OCI-M2 (cell line): ENCODE results near the gene ENOPH1.

ENCODE experiments used
- DNase-seq: peaks from one replicate; lab custom pipeline; 2025; ENCODE audit not compliant: unreplicated experiment; lab: John Stamatoyannopoulos, UW

The ENOPH1 gene

DNA sequence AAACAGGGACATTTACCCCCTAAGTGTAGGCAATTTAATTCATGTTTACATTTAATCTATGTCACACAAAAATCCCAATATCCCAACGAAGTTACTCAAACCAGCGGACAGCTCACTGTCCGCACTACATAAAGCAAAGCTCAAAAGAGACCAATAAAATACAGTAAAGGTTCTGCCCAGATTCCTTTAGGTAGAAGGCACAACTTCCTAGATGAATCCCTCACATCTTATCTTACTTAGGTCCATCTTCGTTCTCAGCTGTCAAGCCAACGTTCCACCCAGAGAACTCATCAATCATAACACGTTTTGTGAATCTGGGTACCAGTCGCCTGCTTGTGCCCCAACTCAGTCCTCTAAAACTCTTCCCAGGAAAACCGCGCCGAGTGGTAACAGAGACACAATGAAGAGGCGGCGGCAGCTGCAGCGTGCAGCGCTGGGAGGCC, 1.8 kb upstream of the ENOPH1 start:
- no peak for DNase-seq

DNA sequence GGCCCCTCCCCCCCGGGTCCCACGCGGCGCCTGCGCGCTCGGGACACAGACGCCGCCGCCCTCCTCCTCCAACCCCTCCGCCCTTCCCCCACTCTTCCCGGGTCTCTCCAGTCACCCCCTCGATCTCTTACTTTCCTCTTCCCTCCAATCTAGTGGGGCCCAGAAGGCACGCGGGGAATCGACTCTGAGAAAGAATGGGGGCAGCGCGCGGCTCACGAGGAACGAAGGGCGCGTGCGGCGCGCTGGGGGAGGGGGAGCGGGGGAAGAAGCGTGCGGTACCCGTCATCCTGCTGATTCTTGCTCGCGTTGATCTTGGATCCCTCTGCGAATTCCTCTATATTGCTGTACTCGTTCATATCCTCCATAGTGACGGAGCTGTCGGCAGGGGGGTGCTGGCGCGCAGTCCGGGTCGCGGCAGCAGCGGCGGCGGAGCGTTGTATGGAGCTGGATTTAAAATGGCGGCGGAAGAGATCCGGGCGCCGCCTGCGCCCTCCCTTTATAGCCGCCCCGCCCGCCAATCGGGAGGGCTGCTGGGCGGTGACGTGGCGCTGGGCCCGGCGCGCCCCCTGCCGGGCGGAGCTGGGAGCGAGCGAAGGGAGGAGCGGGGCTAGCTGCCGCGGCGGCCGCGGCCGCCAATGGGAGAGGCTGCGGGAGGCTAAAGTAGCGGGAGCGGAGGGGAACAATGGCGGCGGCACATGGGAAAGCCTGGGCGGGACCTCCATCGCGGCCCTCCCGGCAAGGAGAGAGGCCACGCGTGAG, 1.2 kb upstream of the ENOPH1 start:
- DNase-seq = peak; percentile 13

DNA sequence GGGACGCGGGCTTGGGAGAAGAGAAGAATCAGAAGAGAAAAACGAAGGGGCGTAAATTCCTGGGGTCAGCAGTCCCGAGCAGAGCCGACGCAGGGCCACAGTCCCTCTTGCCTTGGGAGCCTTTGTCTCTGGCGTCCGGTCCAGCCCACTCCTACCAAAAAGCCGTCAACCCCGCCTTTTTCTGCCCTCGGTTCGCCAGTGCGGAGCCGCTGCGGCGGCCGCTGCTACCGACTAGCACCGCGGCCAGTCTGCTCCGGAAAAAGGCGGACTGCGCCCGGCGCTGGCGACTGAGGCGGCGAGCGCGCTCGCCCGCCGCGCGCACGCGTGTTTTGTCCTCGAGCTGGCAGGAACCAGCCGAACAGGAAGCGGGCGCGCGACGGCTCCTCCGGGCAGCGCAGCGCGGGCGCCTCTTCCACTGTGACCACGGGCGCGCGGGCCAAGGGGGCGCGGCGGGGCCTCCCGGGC, 630 bp upstream of the ENOPH1 start:
- no peak for DNase-seq

DNA sequence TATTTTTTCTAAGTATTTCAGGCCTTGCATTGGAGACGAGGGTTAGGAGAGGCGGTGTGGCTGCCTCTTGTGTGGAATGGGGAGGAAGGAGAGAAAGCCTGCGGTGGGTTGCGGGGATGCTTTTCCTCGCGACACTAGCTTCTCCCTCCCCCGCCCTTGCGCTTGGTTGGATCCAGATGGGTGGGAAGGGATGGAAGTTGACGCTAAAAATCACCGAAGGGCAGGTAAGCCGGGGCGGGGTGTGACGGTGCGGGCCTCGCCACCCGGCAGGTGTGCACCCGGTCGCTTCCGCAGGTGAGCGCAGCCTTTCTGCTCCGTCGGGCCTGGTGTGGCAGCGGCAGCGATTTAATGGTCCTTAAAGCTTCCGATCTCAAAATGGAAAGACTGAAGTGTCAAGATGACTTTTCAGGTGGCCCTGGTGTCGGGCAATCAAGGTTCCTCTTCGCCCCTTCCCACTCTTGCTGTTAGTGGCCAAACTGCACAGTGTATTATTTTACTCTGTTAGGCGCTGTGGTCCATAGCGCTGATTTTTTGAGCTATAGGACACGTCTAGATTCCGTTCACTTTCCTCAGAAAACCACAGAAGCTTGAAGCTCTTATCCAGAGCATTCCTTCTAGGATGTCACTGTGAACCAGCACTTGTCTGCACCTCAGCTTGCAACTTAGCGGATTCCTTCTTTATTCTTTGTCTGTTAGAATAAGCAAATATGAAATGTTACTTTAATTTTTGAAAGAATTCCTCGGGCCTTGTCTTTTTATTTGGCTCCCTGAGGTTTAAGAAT, 765 bp downstream of the ENOPH1 start:
- no peak for DNase-seq

DNA sequence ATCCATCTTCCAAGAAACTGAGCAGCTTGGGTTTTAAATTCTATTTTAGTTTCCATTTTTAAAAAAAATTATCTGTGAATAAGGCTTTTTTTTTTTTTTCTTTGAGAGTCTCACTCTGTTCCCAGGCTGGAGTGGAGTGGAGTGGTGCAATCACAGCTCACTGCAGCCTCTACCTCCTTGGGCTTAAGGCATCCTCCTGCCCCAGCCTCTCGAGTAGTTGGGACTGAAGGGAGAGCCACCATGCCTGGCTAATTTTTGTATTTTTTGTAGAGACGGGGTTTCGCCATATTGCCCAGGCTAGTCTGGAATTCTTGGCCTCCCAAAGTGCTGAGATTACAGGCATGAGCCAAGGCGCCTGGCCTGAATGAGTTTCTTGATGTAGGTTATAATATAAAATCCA, 1.4 kb downstream of the ENOPH1 start:
- DNase-seq = no peak

DNA sequence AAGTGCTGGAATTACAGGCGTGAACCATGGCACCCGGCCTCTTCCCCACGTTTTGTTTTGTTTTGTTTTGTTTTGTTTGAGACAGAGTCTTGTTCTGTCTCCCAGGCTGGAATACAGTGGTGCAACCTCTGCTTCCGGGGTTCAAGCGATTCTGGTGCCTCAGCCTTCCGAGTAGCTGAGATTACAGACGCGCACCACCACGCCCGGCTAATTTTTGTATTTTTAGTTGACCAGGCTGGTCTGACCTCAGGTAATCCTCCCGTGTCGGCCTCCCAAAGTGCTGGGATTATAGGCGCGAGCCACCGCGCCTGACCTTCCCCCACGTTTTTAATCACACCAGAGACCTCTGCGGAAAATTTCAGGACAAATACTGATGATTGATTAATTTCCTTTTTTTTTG, 2.2 kb downstream of the ENOPH1 start:
- no peak for DNase-seq

DNA sequence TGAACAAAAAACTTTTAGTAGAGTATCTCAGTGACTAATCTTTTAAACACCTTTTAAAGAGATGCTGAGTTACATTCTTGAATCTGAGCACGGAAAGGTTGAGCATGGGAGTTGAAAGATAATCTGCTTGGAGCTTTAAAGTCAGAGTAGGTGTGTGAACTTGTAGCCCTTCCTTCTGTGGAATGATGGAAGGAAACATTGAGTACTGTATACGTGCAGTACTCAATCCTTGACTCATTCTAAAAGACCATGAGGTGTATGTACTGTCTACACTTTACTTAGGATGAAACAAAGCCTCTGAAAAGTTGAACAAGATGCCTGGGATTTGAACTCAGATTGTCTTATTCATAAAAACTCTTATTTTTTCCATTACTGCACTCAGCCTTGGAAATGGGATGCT, 3.4 kb downstream of the ENOPH1 start:
- no peak for DNase-seq

DNA sequence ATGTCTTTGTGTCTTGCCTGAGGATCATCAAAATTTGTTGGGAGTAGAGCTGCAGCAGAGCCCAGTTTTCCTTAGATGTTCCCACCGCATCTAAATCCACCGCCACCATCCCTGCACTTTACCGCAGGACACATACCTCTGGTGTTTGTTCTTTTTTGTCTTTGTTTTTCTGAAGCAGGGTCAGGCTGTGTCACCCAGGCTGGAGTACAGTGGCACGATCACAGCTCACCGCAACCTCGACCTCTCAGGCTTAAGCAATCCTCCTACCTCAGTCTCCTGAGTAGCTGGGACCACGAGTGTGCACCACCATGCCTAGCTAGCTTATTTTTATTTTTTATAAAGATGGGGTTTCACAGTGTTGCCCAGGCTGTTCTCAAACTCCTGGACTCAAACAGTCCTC, 4.6 kb downstream of the ENOPH1 start:
- DNase-seq = no peak

DNA sequence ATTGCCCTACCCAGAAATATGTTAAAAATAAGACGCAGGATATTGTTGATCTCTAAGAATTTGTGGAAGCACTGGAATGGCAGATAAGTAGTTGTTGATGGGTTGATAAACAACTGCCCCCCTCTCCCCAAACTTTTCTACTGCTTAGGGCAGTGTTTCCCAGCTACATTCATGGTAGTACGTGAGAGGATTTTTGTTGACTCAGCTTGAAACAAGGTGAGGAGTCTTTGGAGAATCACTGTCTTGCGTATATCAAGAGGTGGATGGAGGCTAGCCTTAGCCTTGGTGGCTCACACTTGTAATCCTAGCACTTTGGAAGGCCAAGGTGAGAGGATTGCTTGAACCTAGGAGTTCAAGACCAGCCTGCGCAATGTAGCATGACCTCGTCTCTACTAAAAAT, 5.7 kb downstream of the ENOPH1 start:
- DNase-seq = no peak

DNA sequence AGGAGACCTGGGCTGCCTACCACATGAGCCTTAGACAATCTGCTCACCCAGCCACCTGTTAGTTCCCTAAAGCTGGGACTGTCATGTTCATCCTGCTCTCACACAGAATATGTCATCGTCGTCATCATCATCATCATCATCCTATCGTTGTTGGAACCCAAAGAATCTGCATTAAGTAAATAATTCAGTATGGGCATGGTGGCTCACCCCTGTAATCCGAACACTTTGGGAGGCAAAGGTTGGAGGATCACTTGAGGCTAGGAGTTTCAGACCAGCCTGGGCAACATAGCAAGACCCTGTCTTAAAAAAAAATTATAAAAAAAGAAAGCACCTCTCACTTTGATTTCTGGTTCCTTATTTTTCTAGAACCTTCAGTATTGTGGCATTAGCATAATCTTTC, 6.4 kb downstream of the ENOPH1 start:
- no peak for DNase-seq

DNA sequence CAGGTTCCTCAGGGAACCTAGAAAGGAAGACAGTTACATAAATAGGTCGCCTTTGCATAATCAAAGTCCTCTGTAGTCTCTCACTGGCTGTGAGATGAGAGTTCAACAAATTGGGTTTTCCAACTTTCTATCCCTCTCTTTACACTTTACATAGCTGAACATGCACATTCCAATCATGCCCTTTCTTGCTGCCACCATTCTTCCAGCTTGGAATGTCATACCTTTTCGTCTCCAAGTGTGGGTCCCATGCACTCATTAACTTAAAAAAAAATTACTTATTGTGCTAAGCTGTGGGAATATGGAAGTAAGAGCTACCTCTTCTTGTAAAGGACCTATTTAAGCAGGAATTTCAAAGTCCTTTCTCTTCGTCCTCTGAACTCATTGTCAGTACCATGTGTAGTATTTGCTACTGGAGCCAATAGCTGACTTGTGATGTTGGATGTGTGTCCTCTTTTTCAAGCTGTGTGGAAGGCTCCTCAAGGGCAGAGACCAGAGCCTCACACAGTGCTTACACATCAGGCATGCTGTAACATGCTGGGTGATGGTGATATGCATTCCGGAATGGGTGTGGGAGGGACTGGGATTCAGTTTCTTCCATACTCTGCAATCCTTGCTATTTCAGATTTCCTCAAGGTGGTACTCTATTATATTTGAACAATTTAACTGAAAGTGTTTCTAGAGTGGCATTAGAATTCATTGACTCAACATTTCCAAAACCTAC, 7.1 kb downstream of the ENOPH1 start:
- DNase-seq = no peak

DNA sequence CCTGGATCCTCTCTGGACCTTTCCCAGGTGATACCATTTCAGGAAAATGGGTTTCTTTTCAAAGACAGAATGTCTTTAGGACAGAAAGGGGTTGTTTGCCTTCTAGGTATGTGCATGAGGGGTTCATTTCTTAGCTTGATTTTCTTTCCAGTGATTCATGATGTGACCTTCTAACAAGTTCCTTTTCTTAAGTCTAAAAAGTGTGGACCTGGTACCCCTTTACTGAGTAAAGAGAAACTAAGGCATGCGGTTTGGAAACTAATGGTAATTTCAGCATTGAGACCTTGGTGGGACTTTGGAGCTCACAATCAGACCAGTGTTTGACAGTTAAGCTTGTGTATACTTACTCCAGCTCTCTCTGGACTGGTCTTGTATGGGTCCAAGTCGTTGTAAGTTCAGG, 8.7 kb downstream of the ENOPH1 start:
- no peak for DNase-seq

DNA sequence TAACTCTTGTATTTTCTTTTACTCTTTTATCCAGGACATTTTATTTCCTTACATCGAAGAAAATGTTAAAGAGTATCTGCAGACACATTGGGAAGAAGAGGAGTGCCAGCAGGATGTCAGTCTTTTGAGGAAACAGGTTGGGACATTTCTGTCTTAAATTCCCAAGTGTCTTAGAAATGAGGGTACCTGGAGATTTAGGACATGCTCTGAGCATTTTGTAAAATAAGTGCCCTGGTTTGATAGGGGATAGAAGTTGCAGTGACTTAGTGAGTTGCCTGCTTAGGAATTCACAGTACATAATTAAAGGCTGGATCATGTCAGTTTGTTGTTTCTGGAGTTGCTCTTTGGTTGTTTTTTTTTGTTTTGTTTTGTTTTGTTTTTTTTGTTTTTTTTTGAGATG, 17.5 kb downstream of the ENOPH1 start:
- no peak for DNase-seq

DNA sequence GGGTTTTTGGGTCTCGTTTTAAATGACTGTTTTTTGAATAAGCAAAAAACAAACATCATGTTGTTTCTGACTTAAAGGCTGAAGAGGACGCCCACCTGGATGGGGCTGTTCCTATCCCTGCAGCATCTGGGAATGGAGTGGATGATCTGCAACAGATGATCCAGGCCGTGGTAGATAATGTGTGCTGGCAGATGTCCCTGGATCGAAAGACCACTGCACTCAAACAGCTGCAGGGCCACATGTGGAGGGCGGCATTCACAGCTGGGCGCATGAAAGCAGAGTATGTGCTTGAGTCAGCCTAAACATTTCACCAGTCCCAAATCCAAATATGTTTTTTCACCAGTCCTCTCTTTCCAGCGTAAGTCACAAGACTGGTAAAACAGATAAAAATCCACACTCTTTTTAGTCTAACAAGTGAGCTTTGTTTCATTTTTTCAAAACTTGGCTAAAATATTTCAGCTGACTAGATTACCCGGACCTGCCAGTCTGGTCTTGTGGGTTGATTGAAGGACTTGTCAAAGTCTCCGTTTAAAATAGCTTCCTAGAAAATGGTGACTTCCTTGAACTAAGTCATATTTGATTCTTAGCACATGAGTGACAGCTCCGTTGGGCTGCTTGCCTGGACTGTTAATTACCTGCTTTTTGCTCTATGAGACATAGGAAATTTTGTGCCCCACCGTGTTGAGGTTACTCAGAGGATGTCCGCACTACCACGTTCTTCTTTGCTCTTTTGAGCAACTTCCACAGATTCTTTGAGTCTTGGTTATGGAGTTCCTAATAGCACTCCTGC, 20.8 kb downstream of the ENOPH1 start:
- no peak for DNase-seq

DNA sequence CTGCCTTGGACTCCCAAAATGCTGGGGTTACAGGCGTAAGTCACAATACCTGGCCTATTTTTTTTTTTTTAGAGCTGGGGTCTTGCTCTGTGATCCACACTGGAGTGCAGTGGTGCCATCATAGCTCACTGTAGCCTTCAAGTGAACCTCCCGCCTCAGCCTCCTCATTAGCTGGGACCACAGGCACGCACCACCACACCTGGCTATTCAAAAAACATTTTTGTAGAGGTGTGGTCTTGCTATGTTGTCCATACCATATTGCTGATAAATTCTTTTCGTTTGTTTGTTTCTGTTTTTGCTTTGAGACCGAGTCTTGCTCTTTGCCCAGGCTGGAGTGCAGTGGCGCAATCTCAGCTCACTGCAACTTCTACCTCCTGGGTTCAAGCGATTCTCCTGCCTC, 21.6 kb downstream of the ENOPH1 start:
- no peak for DNase-seq

DNA sequence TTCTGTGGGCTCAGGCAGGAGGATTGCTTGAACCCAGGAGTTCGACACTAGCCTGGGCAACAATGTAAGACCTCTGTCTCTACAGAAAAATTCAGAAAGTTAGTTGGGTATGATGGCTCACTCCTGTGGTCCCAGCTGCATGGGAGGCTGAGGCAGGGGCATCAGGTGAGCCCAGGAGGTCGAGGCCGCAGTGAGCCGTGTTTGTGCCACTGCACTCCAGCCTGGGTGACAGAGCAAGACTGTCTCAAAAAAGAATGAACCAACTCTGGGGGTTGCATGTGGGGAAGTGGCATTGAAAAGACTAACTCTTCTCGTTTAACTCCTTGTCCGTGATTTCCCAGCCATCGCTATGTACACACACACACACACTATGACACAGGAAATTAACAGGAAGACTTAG, 26.9 kb downstream of the ENOPH1 start:
- no peak for DNase-seq

DNA sequence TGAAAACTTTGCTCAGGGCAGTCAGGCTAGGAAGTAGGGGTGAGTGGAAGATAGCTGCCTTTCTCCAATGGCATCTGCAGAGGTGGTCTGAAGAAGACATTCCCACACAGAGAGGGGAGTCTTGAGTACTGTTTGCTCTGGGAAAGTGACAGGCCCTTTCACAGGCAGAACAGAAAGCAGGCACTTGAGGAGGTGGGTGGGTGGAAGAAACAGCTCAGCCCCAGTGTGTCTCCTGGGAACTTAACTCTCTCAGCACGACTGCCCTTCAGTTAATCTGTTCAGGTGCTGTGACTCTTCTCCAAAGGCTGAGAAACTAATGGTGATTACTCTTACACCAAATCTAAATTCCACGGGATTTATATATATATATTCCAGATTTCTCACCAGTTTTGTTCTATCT, 28.3 kb downstream of the ENOPH1 start:
- DNase-seq = no peak

DNA sequence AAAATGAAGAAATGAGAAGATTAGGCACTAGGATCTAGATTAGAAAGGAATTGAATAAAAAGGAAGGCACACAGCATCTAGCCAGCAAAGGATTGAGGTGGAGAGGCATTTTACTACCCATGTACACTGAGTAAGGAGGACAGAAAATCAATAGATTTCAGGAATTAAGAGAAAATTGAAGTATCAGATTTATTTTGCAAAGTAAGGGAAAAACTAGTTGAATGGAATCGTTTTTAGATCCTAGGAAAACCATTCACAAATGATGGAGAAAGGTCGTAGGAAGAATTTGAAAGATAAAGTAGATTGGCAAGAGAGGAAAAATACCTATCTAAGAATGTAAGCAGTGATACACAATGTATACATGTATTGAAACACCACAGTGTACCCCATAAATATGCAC, 31.3 kb downstream of the ENOPH1 start:
- DNase-seq = no peak

DNA sequence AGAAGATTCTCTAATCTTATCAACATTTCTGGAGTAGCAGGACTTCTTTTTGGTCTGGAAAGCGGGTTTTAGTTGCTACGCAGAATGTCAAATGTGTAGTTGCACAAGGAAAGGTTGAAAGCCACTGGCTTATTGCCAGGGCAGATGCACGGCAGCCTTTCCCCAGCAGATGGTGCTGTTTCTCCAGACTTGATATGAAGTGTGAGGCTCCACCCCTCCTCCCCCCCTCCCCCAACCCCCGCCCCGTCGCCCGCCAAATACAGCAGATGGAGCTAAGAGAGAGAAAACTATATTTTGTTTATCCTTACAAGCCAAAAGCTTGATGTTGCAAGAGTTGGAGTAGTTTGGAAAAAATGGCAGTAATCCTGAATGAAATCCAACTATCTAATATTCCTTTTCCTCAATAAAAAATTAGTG, 32.0 kb downstream of the ENOPH1 start:
- no peak for DNase-seq

DNA sequence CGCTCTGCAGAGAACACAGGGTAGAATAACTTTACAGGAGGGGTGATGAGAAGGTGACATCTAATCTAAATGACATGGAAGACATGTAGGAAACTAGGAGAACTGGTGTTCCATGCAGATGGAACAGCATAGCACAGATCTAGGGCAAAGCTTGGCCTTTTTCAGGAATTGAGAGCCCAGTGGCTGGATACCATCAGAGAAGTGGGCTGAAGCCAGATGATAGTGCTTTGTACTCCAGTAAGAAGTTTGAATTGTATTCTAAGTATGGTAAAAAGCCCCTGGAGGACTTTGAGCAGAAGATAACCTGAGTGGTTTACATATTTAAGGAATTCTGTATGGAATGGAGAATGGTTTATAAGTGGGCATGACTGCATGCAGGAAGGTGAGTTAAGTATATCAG, 32.8 kb downstream of the ENOPH1 start:
- no peak for DNase-seq

DNA sequence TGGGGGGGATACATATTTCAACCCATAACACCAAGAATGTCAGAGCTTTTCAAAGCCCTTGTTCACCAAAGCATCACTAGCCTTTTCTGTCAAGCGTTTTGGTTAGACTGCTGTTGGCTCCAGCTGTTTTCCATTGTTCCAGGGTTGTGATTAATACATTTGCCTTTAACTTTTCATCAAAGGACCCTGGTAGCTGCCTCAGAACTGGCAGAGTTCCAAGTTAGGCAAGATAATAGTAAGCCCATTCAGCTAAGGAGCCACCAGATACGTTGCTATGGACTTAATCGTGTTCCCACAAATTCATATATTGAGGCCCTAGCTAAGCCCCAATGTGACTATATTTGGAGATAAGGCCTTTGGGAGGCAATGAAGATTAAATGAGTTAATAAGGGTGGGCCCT, 37.1 kb downstream of the ENOPH1 start:
- DNase-seq = no peak
